Neural cell (in vitro differentiated cells): ENCODE measurements around the gene AIPL1.

Experiments
- CTCF ChIP-seq: fragments of 450-650 bp; IDR thresholded peaks from 2 replicates; pipeline ENCODE4 v1.5.1; 2014; ENCODE audit warnings: antibody characterized with exemption, mild to moderate bottlenecking, moderate library complexity; ENCODE audit not compliant: poor library complexity, severe bottlenecking
- EZH2 ChIP-seq: fragments of 200-600, 300-800 bp; shearing (Covaris generic), sonication (generic); IDR thresholded peaks from 2 replicates; pipeline ENCODE4 v1.6.1; 2014; ENCODE audit warnings: antibody characterized with exemption, low read length, borderline replicate concordance, mild to moderate bottlenecking; ENCODE audit not compliant: insufficient read depth, poor library complexity, severe bottlenecking
- MXI1 ChIP-seq: fragments of 450-650 bp; conservative IDR thresholded peaks from 2 replicates; pipeline ENCODE4 v1.6.1; 2014; ENCODE audit warnings: antibody characterized with exemption, mild to moderate bottlenecking; ENCODE audit not compliant: poor library complexity, severe bottlenecking
- POLR2AphosphoS5 ChIP-seq: IDR thresholded peaks from 2 replicates; pipeline ENCODE4 v1.6.1; 2012
- REST ChIP-seq: IDR thresholded peaks from 2 replicates; pipeline ENCODE4 v1.6.1; 2012; ENCODE audit warnings: borderline replicate concordance
- TAF1 ChIP-seq: IDR thresholded peaks from 2 replicates; pipeline ENCODE4 v1.6.1; 2012; ENCODE audit warnings: low read depth

GRCh38 chr17:6457688-6458459 lies 23.0 kb upstream of the AIPL1 start:
- TF ChIP-seq MXI1 (no peak), CTCF (no peak), REST (no peak), POLR2AphosphoS5 (no peak), EZH2 (no peak), TAF1 (no peak)
